Prostate gland (tissue), 2 donors: Measurements from ENCODE around the gene PRDM16.

ENCODE experiments used
- POLR2A ChIP-seq: fragments of 450-650 bp; IDR thresholded peaks from one replicate; pipeline ENCODE4 v1.6.1; 2016; ENCODE audit warnings: antibody characterized with exemption, mild to moderate bottlenecking
- POLR2AphosphoS5 ChIP-seq: sonication (generic); formaldehyde crosslinking; IDR thresholded peaks from one replicate; pipeline ENCODE4 v1.6.1; 2017; ENCODE audit warnings: antibody characterized with exemption
- TF ChIP-seq, protein P1 (sequence below), 4 experiments: fragments of 200-600 bp in 2 of 4; fragments of 450-650 bp in 2 of 4; sonication (generic) in 2 of 4; IDR thresholded peaks; 1 replicate in 3 of 4; 2 replicates in 1 of 4; pipeline ENCODE4 v1.5.1; 2016 to 2019; ENCODE audit warnings: antibody characterized with exemption in 4 of 4, mild to moderate bottlenecking in 2 of 4, moderate library complexity in 2 of 4

DNA sequence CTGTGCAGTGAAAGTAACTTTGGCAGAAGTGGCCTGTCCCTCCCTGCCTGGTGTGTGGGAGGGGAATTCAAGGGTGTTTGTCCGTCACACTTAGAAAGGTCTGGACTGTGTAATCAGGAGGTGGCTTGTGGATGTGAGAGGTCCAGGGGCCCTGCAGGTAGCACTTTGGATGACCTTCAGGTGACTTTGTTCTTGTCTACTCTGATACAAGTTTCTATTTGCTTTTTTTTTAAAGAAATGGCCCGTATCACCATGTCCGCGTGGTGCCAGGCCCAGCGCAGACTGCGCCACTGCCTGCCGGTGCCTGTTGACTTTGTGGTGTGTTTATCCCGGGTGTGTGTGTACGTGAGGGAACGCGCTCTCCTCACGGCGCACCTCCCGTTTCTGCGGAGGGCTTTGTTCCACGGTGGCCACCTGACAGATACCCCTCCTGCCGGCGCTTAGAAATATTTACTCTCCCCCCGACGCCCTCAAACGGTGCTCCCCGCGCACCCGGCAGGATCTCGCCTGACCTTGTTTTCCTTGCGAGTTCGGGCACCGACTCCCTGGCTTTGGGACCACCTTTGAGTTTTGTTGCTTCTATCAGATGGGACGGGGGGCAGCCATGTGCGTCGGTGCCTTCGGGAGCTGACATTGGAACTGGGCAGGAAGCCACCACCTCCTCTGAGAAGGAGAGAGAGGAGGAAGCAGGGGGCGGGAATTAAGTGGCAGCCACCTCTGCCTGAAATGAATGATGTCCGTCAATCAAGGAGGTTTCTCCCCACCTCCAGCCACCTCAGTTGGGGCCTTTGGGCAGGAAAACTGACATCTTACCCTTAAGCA lies 119.4 kb downstream of the PRDM16 start:
- TF ChIP-seq, protein P1, sequence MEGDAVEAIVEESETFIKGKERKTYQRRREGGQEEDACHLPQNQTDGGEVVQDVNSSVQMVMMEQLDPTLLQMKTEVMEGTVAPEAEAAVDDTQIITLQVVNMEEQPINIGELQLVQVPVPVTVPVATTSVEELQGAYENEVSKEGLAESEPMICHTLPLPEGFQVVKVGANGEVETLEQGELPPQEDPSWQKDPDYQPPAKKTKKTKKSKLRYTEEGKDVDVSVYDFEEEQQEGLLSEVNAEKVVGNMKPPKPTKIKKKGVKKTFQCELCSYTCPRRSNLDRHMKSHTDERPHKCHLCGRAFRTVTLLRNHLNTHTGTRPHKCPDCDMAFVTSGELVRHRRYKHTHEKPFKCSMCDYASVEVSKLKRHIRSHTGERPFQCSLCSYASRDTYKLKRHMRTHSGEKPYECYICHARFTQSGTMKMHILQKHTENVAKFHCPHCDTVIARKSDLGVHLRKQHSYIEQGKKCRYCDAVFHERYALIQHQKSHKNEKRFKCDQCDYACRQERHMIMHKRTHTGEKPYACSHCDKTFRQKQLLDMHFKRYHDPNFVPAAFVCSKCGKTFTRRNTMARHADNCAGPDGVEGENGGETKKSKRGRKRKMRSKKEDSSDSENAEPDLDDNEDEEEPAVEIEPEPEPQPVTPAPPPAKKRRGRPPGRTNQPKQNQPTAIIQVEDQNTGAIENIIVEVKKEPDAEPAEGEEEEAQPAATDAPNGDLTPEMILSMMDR (IDR thresholded peaks at IDR 0.05): no peak
- TF ChIP-seq POLR2A (no peak), POLR2AphosphoS5 (peak; percentile 26)
